GM19455 (cell line): Measurements from ENCODE around the gene SDHA.
"Not testable (repeated sequence)": the region's sequence is repeated elsewhere in the genome, so short reads cannot be mapped to it uniquely, and the experiment has no call there.

Source experiments
- ATAC-seq: cut with Tn5 transposase; IDR thresholded peaks from one replicate; pipeline ENCODE4 v1.9.1; 2021; ENCODE audit not compliant: unreplicated experiment

SDHA gene

DNA sequence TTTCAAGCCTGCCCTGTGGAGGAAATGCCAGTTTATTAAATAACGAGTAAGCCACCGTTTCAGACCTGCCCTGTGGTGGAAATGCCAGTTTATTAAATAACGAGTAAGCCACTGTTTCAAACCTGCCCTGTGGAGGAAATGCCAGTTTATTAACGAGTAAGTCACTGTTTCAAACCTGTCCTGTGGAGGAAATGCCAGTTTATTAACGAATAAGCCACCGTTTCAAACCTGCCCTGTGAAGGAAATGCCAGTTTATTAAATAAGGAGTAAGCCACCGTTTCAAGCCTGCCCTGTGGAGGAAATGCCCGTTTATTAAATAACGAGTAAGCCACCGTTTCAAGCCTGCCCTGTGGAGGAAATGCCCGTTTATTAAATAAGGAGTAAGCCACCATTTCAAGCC lies 33.9 kb downstream of the SDHA start:
- not testable (repeated sequence) for ATAC-seq

DNA sequence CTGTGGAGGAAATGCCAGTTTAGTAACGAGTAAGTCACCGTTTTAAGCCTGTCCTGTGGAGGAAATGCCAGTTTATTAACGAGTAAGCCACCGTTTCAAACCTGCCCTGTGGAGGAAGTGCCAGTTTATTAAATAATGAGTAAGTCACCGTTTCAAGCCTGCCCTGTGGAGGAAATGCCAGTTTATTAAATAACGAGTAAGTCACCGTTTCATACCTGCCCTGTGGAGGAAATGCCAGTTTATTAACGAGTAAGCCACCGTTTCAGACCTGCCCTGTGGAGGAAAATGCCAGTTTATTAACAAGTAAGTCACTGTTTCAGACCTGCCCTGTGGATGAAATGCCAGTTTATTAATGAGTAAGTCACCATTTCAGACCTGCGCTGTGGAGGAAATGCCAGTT lies 34.4 kb downstream of the SDHA start:
- no peak for ATAC-seq

DNA sequence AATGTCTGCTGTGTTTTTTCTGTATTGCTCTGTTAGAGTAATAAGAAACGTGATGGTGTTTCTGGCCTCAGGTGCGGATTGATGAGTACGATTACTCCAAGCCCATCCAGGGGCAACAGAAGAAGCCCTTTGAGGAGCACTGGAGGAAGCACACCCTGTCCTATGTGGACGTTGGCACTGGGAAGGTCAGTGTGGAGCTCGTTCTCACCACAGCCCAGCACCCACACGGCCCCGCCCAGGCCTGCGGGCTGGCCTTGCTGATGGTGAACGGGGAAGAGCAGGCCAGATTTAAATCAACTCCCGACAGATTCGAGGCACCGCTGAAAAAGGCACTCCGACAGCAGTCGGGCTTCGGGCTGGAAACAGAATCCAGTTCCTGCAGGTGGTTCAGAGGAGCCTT lies 36.2 kb downstream of the SDHA start:
- ATAC-seq, result not testable (repeated sequence)

DNA sequence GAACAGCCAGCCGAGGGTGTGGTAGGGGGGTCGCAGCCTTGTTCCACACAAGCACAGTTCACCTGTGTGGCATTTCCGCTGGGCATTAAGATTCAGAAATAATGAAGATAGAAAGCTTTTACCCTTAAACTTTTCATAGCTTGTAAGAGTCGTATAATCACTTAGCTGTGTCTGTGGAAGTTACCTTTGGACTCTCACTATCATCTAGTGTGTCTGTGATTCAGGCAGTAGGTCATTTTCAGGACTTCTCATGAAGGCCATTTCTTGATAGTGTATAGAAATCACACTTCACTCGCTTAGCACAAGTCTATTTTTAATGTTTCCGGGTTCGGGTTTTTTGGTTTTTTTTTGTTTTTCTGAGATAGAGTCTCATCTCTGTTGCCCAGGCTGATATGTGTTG lies 37.0 kb downstream of the SDHA start:
- not testable (repeated sequence) for ATAC-seq

DNA sequence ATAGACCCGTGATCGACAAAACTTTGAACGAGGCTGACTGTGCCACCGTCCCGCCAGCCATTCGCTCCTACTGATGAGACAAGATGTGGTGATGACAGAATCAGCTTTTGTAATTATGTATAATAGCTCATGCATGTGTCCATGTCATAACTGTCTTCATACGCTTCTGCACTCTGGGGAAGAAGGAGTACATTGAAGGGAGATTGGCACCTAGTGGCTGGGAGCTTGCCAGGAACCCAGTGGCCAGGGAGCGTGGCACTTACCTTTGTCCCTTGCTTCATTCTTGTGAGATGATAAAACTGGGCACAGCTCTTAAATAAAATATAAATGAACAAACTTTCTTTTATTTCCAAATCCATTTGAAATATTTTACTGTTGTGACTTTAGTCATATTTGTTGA lies 38.2 kb downstream of the SDHA start:
- not testable (repeated sequence) for ATAC-seq

DNA sequence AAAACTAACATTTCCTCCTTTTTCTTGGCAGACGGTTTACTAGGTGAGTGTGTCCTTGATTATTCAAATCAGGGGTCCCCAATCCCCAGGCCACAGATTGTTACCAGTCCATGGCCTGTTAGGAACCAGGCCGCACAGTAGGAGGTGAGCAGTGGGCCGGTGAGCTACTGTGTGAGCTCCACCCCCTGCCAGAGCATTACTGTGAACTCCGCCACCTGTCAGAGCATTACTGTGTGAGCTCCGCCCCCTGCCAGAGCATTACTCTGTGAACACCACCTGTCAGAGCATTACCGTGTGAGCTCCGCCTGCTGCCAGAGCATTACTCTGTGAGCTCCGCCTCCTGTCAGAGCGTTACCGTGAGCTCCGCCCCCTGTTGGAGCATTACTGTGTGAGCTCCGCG lies 39.0 kb downstream of the SDHA start:
- no peak for ATAC-seq

DNA sequence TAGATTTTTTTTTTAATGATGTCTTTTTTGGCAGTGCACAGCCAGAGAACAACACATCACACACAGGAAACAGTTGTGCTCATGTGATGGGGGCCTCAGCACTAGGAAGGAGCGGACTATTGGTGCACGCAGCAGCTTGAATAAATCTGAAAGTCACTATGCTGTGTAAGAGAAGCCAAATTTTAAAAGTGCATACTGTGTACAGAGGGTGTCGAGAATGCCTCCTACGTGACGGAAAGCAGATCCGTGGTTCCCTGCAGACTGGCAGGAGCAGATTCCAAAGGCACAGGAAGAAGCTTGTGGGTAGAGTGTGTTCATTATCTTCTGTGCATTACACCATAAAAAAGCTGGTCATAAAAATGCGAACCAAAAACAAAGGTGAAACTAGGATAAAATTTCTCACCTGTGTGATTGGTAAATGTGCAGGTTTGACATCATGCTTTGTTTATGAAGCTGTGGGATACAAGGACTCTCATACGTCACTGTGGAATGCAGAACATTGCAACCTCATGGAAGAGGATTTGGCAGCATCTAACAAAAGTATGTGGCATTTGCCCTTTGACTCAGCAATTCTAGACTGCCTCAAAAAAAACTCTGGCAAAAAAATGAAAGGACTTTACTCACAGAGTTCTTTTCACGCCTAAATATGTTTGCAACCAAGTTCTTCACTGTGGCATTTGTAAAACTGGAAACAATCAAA lies 45.3 kb downstream of the SDHA start:
- ATAC-seq, result not testable (repeated sequence)

DNA sequence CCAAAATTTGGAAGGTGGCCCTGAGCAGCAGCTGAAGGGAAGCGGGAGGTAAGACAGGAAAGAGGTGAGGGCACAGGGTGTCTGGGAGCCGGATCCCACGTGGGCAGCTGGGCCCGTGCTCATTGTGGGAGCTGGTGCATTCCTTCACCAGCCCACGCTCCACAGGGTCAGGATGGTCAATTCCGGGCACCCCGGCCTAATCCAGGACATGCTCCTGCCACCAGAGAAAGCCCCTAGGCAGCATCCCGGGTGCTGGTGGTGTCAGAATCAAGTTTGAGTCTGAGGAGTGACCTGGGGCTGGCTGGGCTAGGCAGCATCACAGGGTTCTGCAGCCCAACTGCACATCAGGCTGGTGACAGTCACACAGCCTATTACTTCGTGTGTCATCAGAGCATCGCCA lies 46.2 kb downstream of the SDHA start:
- ATAC-seq, result no peak

DNA sequence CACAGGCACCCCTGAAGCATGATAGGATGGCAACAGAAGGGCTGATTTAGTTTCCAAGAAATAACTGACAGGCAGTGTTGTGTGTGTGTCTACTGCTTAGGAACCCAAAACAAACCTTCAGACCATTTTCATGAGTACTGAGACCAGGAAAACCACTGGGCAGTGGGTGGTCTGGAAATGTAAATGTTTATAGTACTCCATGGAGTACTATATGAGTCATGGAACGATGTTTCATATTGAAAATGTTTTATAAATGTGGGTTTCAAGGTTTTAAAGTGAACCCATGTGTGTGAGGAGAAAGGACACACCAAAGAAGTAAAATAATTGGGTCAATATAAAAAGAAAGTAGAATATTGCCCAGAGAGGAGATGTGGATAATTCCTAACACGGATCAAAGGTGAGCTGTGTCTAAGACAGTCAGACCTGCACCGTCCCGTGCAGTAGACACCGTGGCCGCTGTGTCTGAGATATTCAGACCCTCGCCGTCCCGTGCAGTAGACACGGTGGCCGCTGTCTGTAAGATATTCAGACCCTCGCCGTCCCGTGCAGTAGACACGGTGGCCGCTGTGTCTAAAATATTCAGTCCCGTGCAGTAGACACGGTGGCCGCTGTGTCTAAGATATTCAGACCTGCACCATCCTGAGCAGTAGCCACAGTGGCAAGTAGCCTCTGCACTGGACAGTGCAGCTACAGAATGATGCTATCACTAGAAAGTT lies 48.3 kb downstream of the SDHA start:
- ATAC-seq, result not testable (repeated sequence)

DNA sequence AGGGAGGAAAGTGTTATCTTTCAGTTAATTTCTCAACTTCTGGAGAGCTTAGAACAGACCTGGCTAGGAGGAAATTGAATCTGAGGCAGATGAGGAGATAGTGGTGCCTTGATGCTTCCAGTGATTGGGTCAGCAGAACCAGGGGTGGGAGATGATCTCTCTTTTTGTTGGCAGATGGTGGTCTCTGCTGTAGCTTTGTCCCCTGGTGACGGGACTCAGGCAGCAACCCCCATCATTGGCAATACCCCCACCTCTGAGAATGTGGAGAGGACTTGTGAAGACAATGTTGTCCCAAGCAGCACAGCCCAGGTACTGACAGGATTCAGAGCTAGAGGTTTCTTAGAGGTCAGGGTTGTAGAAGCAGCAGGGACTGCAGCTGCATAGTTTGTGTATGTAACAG lies 49.6 kb downstream of the SDHA start:
- no peak for ATAC-seq

DNA sequence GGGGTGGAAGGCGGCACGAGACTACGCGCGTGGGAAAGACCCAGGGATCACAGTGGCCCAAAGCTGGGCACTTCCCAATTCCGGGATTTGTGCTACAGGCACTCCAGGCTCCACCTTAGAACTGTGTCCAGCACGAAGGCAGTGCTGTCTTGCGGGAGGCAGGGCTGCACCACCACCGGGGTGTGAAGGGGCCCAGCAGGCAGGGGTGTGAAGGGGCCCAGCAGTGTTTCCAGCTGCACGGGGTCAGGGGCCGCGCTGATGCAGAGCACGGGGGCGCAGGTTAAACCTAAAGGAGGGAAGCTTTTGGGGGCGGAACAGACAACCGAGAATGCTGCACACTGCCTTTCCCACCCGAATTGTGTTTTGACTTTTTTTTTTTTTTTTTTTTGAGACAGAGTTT lies 52.2 kb downstream of the SDHA start:
- no peak for ATAC-seq

DNA sequence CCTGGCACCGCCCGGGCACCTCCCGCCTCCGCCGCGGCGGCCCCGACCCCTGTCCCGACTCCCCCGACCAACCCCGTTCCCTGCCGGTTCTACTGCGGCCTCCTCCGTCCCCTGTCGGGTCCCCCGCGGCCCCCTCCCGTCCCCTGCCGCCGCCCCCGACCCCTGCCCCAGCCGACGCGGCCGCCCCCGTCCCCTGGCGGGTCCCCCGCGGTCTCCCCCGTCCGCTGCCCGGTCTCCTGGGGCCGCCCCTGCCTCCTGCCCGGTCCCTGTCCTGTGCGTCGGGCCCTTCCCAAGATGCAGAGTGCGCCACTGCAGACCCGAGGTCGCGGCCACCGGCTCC lies 53.7 kb downstream of the SDHA start:
- ATAC-seq, result not testable (repeated sequence)

DNA sequence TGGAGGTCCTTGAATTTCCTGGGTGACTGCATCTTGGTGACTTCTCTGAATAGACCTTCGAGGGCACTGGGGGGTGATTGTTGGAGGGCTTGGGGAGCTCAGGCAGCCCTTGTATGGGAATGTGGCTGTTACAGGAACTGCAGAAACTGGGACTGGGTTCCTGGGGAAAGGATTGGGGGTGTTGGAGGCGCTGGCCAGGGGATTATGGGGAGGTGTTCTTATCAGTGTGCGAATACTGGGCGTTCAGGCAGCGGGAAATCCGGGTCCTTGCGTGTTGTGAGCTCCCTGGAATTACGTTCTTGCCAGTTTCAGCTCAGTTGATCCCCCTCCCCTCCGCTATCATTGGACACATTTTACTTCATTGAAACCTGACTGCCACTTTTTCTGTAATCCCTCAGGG lies 55.0 kb downstream of the SDHA start:
- ATAC-seq, result not testable (repeated sequence)

DNA sequence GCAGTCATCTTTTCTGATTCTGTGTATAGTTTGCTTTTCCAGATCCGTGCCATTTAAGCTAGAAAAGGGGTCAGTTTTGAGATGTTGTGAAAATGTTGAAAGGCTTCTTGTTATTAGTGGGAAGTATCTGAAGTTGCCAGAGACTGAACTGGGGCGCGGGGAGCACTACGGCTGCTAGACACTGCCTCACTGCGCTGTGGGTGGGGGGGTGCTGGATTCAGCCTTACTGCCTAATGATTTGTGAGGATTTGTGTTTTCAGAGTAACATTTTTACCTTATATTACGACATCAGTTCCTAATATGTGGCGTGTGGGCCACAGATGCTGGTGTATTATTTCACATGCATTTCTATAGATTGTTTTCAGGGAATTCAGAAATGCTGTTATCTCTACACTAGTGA lies 55.4 kb downstream of the SDHA start:
- ATAC-seq, result not testable (repeated sequence)

DNA sequence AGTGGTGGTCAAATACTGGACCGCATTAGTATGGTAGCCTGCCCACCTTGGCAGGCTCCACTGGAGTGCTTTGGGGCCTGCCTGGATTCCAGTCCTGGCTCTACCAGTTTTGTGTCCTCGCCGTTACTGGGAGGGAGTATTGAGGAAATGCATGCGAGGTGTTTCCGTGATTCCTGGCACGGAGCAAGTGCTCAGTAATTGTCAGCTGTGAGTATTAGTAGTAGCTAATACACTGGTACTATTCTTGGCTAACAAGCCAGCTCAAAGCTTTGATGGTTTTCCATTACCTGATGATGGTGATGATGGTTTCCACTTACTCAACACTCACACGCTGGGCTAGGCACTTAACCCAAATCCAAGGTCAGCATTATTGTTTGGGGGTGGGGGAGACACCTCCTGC lies 56.2 kb downstream of the SDHA start:
- ATAC-seq, result not testable (repeated sequence)

DNA sequence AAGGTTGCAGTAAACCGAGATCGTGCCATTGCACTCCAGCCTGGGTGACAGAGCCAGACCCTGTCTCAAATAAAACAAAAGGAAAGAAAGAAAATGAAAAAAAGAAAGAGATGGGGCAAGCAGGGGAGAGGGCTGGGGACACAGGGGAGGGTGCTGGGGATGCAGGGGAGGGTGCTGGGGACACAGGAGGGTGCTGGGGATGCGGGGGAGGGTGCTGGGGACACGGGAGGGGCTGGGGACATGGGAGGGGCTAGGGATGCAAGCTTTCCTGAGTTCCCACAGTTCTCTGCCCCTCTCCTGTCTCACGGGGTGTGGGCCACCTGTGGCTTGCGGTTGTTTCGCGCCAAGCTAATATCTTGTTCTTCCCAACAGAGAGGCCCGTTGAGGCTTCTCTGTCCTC lies 60.5 kb downstream of the SDHA start:
- no peak for ATAC-seq

DNA sequence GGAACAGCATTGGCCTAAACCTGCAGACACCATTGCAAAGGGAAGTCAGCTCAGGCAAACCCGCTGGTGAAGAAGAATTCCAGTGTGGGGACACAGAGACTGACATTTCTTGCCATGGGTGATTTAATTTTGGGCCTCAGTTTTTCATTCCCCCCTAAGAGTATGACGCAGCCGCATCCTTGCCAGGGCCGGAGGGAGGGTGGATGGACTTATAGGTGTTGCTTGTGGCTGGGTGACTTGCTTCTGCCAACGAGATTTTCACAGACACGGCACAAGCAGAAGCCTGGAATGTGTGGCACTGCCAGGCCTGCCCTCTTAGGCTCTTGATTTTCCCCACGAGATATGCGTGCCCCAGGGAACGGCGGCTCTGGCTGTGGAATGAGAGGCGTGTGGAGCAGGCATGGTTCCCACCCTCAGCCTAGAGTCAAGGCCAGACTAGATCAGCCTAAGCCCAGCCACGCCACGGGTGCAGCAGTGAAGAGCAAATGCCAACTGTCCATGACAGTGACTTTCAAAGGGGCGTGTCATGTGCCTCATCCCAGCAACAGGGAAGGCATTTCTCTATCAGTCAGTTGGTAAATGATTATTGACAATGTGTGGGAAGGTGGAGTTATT lies 61.0 kb downstream of the SDHA start:
- ATAC-seq, result not testable (repeated sequence)

DNA sequence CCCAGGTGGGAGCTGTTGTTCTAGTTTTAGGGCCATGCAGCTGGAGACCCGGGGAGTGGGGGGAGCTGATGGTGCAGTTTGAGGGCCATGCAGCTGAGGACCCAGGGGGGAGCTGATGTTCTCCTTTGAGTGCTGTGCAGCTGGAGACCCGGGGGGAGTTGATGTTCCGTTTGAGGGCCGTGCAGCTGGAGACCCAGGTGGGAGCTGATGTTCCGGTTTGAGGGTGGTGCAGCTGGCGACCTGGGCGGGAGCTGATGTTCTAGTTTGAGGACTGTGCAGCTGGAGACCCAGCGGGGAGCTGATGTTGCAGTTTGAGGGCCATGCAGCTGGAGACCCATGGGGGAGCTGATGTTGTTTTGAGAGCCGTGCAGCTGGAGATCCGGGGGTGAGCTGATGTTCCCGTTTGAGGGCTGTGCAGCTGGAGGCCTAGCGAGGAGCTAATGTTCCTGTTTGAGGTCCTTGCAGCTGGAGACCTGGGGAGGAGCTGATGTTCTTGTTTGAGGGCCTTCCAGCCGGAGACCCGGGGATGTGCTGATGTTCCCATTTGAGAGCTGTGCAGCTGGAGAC lies 68.0 kb downstream of the SDHA start:
- no peak for ATAC-seq

DNA sequence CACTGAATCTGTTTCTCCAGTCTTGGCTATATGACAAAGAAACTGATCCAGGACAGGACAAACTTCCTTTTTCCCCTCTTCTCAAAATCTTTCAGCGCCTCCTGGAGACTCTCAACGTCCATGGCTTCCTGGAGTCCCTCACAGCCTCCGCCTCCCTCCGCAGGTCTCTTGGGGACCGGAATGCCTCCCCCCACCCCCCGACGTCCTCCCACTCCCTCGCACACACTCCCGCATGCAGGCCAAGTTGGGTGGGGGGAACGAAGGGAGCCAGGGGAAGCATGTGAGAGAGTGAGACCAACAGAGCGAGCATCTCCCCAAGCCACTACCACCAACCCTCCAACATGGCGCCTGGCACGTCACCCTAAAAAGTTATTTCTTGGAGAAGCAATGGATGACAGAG lies 72.1 kb downstream of the SDHA start:
- not testable (repeated sequence) for ATAC-seq

DNA sequence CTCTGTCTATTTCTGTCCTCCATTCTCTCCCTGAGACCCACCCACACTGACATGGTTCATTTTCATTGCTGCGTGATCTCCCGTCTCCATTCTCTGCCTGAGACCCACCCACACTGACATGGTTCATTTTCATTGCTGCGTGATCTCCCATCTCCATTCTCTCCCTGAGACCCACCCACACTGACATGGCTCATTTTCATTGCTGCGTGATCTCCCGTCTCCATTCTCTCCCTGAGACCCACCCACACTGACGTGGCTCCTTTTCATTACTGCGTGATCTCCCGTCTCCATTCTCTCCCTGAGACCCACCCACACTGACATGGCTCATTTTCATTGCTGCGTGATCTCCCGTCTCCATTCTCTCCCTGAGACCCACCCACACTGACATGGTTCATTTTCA lies 73.2 kb downstream of the SDHA start:
- ATAC-seq, result not testable (repeated sequence)

DNA sequence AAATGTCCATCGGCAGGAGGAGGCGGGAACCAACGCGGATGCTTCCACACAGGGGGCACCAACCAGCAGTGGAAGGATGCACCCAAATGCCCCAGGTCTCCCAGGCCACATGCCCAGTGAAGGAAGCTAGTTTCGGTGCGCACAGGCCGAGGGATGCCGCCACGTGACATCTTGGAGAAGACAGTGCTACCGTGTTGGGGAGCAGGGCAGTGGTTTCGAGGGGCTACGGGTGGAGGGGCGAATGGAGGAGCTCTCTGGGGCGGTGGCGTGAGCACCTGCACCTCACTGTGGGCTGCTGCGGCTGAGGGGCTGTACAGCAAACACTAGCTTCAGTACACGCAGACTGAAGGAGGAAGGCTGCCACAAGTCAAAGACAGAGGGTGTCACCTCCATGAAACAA lies 76.7 kb downstream of the SDHA start:
- ATAC-seq, result not testable (repeated sequence)

DNA sequence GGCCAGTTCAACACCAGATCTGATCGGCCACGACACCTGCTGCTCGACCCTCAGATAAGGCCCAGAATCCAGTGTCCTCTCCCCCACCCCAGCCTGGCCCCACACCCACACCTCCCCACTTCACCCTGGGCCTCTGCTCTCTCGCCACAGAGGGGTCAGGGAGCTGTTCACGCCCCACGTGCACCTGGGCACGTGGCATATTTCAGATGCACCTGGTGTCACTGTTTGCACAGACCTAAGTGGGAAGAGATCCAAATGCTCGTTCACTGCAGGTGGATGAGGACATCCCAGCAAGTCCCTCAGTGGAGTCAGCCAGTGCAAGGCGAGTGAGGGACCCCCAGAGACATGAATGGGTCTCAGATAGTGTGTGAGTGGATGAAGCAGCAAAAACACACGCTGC lies 78.1 kb downstream of the SDHA start:
- ATAC-seq, result not testable (repeated sequence)
